Endothelial cell (in vitro differentiated cells): ENCODE data around the gene MTHFD2. TPM values are rescaled to one million over a fixed set of nuclear protein-coding genes. Genes with fewer than 3 reads are reported as not detected.

ENCODE experiments used
- DNase-seq: peaks from one replicate; pipeline ENCODE4 v3.0.0; 2021; ENCODE audit warnings: low spot score
- H3K27ac Mint-ChIP-seq: one replicate; pipeline ENCODE4 v1.8.0; 2021; ENCODE audit warnings: mixed read lengths, inconsistent platforms; ENCODE audit not compliant: unreplicated experiment
- H3K27me3 Mint-ChIP-seq: one replicate; pipeline ENCODE4 v1.8.0; 2021; ENCODE audit warnings: mild to moderate bottlenecking, moderate library complexity, mixed read lengths, inconsistent platforms; ENCODE audit not compliant: unreplicated experiment
- H3K36me3 Mint-ChIP-seq: one replicate; pipeline ENCODE4 v1.8.0; 2021; ENCODE audit warnings: mild to moderate bottlenecking, low read depth, mixed read lengths, inconsistent platforms; ENCODE audit not compliant: unreplicated experiment
- H3K4me1 Mint-ChIP-seq: one replicate; pipeline ENCODE4 v1.8.0; 2021; ENCODE audit warnings: mild to moderate bottlenecking, mixed read lengths, inconsistent platforms; ENCODE audit not compliant: unreplicated experiment
- H3K4me3 Mint-ChIP-seq: one replicate; pipeline ENCODE4 v1.8.0; 2021; ENCODE audit warnings: mild to moderate bottlenecking, mixed read lengths, inconsistent platforms; ENCODE audit not compliant: unreplicated experiment
- H3K9me3 Mint-ChIP-seq: one replicate; pipeline ENCODE4 v1.8.0; 2021; ENCODE audit warnings: mixed read lengths, inconsistent platforms; ENCODE audit not compliant: unreplicated experiment
- CTCF ChIP-seq: fragments of 200-600 bp; sonication (generic); IDR thresholded peaks from one replicate; pipeline ENCODE4 v1.5.0; 2021; ENCODE audit warnings: antibody characterized with exemption; ENCODE audit not compliant: unreplicated experiment
- total RNA-seq: library from RNA; stranded (reverse); fragmentation: NEBNext Ultra II Directional; extraction: Animal tissue kit (Norgen Biotek cat#: 25700); gene quantifications from one replicate; pipeline ENCODE4 v1.2.1, GENCODE V29; 2021; ENCODE audit not compliant: unreplicated experiment

MTHFD2 gene
- total RNA-seq, 1 donor from 2014 or later = 20.0 TPM

GRCh38 chr2:74191596-74192380, 6.6 kb upstream of the MTHFD2 start:
- peaks cover 2% of the 10 kb centered on the region for H3K27me3 Mint-ChIP-seq
- no peaks in the 10 kb centered on the region for H3K9me3 Mint-ChIP-seq
- no peak for DNase-seq
- H3K4me3 Mint-ChIP-seq = no peak overlapping the region
- H3K4me1 Mint-ChIP-seq = peaks cover 7% of the 10 kb centered on the region
- H3K27ac Mint-ChIP-seq = no peak overlapping the region
- TF ChIP-seq CTCF = no peak
- no peaks in the 10 kb centered on the region for H3K36me3 Mint-ChIP-seq

- no peak for TF ChIP-seq CTCF
- Mint-ChIP-seq H3K9me3 (no peaks in the 10 kb centered on the region), H3K27ac (no peak overlapping the region), H3K4me1 (peaks cover 9% of the 10 kb centered on the region), H3K4me3 (no peak overlapping the region), H3K36me3 (no peaks in the 10 kb centered on the region), H3K27me3 (peaks cover 2% of the 10 kb centered on the region)
- no peak for DNase-seq
Measured at GRCh38 chr2:74194799-74195198, 3.6 kb upstream of the MTHFD2 start.

- peaks cover 12% of the 10 kb centered on the region for H3K4me1 Mint-ChIP-seq
- H3K4me3 Mint-ChIP-seq = no peak overlapping the region
- H3K27ac Mint-ChIP-seq = peak overlapping the region; percentile 20
- no peaks in the 10 kb centered on the region for H3K9me3 Mint-ChIP-seq
- no peaks in the 10 kb centered on the region for H3K36me3 Mint-ChIP-seq
- DNase-seq = no peak
- peaks cover 2% of the 10 kb centered on the region for H3K27me3 Mint-ChIP-seq
- TF ChIP-seq CTCF = no peak
Measured at GRCh38 chr2:74197049-74197448, 1.4 kb upstream of the MTHFD2 start.

GRCh38 chr2:74198023-74198460, 373 bp upstream of the MTHFD2 start:
- Mint-ChIP-seq H3K4me1 (peaks cover 12% of the 10 kb centered on the region), H3K9me3 (no peaks in the 10 kb centered on the region), H3K27ac (no peak overlapping the region), H3K4me3 (peak overlapping the region; percentile 97), H3K27me3 (peaks cover 2% of the 10 kb centered on the region), H3K36me3 (no peaks in the 10 kb centered on the region)
- DNase-seq = no peak
- no peak for TF ChIP-seq CTCF

- Mint-ChIP-seq H3K27me3 (peaks cover 2% of the 10 kb centered on the region), H3K27ac (peak overlapping the region; percentile 82), H3K4me1 (peaks cover 12% of the 10 kb centered on the region), H3K36me3 (no peaks in the 10 kb centered on the region), H3K9me3 (no peaks in the 10 kb centered on the region), H3K4me3 (peak overlapping the region; percentile 95)
- no peak for TF ChIP-seq CTCF
- no peak for DNase-seq
Measured at GRCh38 chr2:74199275-74199701, 873 bp downstream of the MTHFD2 start.
